GM19351 (cell line): ENCODE results near the gene TGFB1.
A peak's percentile ranks its signal among the peaks of the same experiment; 100 is the strongest.
"Not testable (repeated sequence)": the region's sequence is repeated elsewhere in the genome, so short reads cannot be mapped to it uniquely, and the experiment has no call there.

Experiments used
- ATAC-seq: cut with Tn5 transposase; IDR thresholded peaks from one replicate; pipeline ENCODE4 v1.9.1; 2021; ENCODE audit warnings: mild to moderate bottlenecking, moderate library complexity; ENCODE audit not compliant: unreplicated experiment

The TGFB1 gene

DNA sequence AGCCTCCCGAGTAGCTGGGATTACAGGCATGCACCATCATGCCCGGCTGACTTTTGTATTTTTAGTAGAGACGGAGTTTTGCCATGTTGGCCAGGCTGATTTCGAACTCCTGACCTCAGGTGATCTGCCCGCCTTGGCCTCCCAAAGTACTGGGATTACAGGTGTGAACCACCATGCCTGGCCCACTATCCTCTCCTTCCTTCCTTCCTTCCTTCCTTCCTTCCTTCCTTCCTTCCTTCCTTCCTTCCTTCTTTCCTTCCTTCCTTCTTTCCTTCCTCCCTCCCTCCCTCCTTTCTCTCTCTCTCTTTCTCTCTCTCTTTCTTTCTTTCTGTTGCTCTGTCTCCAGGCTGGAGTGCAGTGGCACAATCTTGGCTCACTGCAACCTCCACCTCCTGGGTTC is 17.4 kb upstream of the TGFB1 start:
- ATAC-seq = not testable (repeated sequence)

- ATAC-seq = no peak
These were observed 16.0 kb upstream of the TGFB1 start for GRCh38 chr19:41369769-41370168.

GRCh38 chr19:41367848-41368301 is 14.2 kb upstream of the TGFB1 start:
- no peak for ATAC-seq

DNA sequence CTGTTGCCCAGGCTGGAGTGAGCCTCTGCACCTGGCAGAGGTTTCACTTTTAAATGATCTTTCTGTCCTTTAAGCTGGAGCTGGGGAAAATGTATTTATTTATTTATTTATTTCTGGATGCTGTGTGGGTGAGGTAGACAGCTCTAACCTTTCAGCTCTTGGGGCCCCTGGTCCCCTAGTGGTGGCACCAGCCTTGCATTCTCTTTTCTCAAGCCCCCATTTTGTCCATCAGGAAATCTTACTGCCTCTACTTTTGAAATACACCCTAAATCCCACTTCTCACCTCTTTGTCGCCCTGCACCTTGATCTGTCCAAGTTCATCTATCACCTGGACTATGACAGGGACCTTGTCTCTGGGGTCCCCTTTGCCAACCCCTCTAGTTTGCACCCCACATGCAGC is 12.4 kb upstream of the TGFB1 start:
- no peak for ATAC-seq

DNA sequence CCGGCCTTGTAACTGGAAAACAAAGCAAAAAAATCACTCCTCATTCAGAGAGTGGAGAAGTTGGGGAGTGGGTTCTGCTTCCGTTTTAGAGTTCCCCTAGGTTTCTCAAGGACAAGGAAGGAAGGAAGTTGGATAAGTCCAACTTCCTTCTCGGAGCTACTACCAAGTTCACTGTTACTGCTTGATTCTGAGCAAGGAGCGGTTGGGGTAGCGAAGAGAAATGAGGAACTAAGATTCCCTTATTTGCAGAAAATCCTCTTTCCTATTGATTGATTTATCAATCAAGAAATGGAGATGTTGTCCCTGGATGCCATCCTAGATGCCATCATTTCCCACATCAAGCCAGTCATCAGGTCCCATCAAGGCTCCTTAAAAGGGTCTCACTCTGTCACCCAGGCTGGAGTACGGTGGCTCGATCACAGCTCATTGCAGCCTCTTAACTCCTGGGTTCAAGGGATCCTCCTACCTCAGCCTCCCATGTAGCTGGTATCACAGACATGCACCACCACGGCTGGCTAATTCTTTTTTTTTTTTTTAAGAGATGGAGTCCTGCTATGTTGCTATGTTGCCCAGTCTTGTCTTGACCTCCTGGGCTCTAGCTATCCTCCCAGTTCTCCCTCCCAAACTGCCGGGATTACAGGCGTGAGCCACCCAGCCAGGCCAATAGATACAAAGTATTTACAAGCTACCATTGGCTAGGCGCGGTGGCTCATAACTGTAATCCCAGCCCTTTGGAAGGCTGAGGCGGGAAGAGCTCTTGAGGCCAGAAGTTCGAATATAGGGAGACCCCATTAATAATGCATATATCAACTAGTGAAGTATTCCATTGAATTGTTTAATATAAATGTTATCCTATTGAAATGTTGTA is 11.0 kb upstream of the TGFB1 start:
- ATAC-seq = no peak

- ATAC-seq = peak; percentile 83
These were observed 10.2 kb upstream of the TGFB1 start, which contains the start of gene B9D2 for GRCh38 chr19:41363753-41364523. Gene B9D2 (minus strand): TSS chr19:41364149. CDS start chr19:41363519, 630 bp downstream.

GRCh38 chr19:41363371-41363752 is 9.6 kb upstream of the TGFB1 start:
- ATAC-seq = no peak

DNA sequence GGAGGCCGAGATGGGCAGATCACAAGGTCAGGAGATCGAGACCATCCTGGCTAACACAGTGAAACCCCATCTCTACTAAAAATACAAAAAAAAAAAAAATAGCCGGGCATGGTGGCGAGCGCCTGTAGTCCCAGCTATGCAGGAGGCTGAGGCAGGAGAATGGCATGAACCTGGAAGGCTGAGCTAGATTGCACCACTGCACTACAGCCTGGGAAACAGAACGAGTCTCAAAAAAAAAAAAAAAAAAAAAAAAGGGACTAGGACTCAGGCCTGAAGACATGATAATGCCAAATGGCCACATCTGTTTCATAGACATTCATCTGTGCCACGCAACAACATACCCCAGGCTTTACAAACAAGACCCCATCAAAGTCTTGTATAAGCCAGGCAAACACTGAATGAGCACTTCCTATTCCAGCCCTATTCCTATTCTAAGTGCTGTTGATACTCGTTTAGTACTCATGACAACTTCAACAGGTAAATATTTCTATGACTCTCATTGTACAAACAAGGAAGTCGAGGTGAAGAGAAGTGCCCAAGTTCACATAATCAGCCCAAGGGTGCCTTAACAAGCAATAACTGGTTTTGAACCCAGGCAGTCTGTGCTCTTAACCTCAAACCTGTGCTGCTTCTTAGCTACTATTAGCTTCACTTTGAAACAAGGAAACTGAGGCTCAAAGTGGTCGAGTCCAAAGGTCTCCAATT is 8.6 kb upstream of the TGFB1 start:
- no peak for ATAC-seq

- no peak for ATAC-seq
These were observed 6.0 kb upstream of the TGFB1 start for GRCh38 chr19:41359741-41360140.

- ATAC-seq = no peak
These were observed 4.0 kb upstream of the TGFB1 start for GRCh38 chr19:41357746-41358145.

- no peak for ATAC-seq
These were observed 3.4 kb upstream of the TGFB1 start for GRCh38 chr19:41356984-41357739.

GRCh38 chr19:41355802-41356201 is 2.1 kb upstream of the TGFB1 start:
- no peak for ATAC-seq

GRCh38 chr19:41355035-41355434 is 1.3 kb upstream of the TGFB1 start:
- no peak for ATAC-seq

- ATAC-seq = no peak
These were observed 726 bp upstream of the TGFB1 start for GRCh38 chr19:41354343-41354953.

DNA sequence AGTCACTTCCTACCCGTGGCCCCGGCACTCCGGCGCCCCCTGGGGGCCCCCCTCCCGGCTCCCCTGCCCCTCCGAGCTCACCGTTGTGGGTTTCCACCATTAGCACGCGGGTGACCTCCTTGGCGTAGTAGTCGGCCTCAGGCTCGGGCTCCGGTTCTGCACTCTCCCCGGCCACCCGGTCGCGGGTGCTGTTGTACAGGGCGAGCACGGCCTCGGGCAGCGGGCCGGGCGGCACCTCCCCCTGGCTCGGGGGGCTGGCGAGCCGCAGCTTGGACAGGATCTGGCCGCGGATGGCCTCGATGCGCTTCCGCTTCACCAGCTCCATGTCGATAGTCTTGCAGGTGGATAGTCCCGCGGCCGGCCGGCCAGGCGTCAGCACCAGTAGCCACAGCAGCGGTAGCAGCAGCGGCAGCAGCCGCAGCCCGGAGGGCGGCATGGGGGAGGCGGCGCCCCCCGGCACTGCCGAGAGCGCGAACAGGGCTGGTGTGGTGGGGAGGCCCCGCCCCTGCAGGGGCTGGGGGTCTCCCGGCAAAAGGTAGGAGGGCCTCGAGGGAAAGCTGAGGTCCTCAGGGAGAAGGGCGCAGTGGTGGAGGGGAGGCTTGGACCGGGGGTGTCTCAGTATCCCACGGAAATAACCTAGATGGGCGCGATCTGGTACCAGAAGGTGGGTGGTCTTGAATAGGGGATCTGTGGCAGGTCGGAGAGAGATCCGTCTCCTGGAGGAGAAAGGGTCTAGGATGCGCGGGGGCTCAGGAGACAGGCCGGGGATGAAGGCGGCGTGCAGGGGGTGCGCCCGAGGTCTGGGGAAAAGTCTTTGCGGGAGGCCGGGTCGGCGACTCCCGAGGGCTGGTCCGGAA is 885 bp downstream of the TGFB1 start:
- ATAC-seq = no peak

DNA sequence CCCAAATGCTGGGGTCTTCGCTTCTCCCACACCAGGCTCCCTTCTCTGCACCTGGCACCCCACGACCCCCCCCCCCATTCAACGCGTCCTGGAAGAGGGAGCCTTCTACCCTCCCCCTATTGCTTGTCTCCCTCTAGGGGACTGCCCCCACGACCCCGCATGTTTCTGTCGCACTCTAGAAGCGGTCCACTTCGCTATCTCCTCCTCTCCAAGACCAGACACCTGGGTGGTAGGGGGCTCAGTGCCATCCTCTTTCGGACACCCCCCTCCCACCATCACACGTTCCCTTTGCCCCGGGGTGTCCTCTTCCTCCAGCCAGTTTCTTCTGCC is 1.5 kb downstream of the TGFB1 start:
- no peak for ATAC-seq

- ATAC-seq = peak; percentile 38
These were observed 2.1 kb downstream of the TGFB1 start for GRCh38 chr19:41351339-41352245.

- ATAC-seq = peak; percentile 16
These were observed 2.9 kb downstream of the TGFB1 start for GRCh38 chr19:41350735-41351338.
